Central memory CD4-positive, alpha-beta T cell (primary cell): ENCODE measurements around the gene JAML.
A peak's percentile ranks its signal among the peaks of the same experiment; 100 is the strongest.

Experiments used
- DNase-seq: peaks from one replicate; pipeline ENCODE4 v3.0.0; 2022
- total RNA-seq, 3 experiments: gene quantifications; one replicate each; lab custom pipeline; 2026; lab: John Stamatoyannopoulos, UW

JAML gene
- 67.5 to 346 (median 85.3) reads per million in 3 experiments for total RNA-seq

- DNase-seq = peak; percentile 79
Measured at GRCh38 chr11:118224511-118225188, at the start of gene JAML. JAML (minus strand) TSS chr11:118225011; CDS start chr11:118214866, 10,145 bp downstream.

- DNase-seq = no peak
Measured at GRCh38 chr11:118274186-118274585, 49.4 kb upstream of the JAML start.

GRCh38 chr11:118272001-118272400, 47.2 kb upstream of the JAML start:
- no peak for DNase-seq

GRCh38 chr11:118267486-118267885, 42.7 kb upstream of the JAML start:
- DNase-seq = no peak

GRCh38 chr11:118265954-118266353, 41.1 kb upstream of the JAML start:
- no peak for DNase-seq

- no peak for DNase-seq
Measured at GRCh38 chr11:118264569-118265465, 40.0 kb upstream of the JAML start.

GRCh38 chr11:118263695-118264568, 39.1 kb upstream of the JAML start, which contains the start of gene MPZL2:
MPZL2 (minus strand) TSS chr11:118264297; CDS start chr11:118264153, 144 bp downstream.
- no peak for DNase-seq

- DNase-seq = no peak
Measured at GRCh38 chr11:118263112-118263511, 38.3 kb upstream of the JAML start.

- peak; percentile 32 for DNase-seq
Measured at GRCh38 chr11:118260353-118260752, 35.5 kb upstream of the JAML start.

- DNase-seq = no peak
Measured at GRCh38 chr11:118259138-118259537, 34.3 kb upstream of the JAML start.

GRCh38 chr11:118258410-118258809, 33.6 kb upstream of the JAML start:
- no peak for DNase-seq

GRCh38 chr11:118252688-118253087, 27.9 kb upstream of the JAML start:
- no peak for DNase-seq

- DNase-seq = peak; percentile 90
Measured at GRCh38 chr11:118251858-118252652, 27.2 kb upstream of the JAML start, which contains the start of gene MPZL3. MPZL3 (minus strand) TSS chr11:118252365; CDS start chr11:118252294, 71 bp downstream.

- DNase-seq = no peak
Measured at GRCh38 chr11:118247041-118247440, 22.2 kb upstream of the JAML start.

- no peak for DNase-seq
Measured at GRCh38 chr11:118245936-118246562, 21.2 kb upstream of the JAML start.

- DNase-seq = no peak
Measured at GRCh38 chr11:118243993-118244762, 19.4 kb upstream of the JAML start.

- DNase-seq = no peak
Measured at GRCh38 chr11:118243161-118243560, 18.4 kb upstream of the JAML start.

GRCh38 chr11:118241764-118242098, 16.9 kb upstream of the JAML start:
- no peak for DNase-seq

- peak; percentile 69 for DNase-seq
Measured at GRCh38 chr11:118240999-118241763, 16.4 kb upstream of the JAML start.
